ENCODE data around the gene MATN1.

Gene MATN1

GRCh38 chr1:30758121-30758688 is 34.8 kb upstream of the MATN1 start:
- no peak for DNase-seq

GRCh38 chr1:30757352-30758120 is 34.2 kb upstream of the MATN1 start, which contains the start of gene LAPTM5:
Gene LAPTM5 (minus strand): TSS chr1:30757774. CDS start chr1:30757745, 29 bp downstream.
- DNase-seq, result peak in 13 of 56 donors; percentile 16 to 43 (median 30)

GRCh38 chr1:30756545-30757351 is 33.4 kb upstream of the MATN1 start:
- peak in 24 of 56 donors; percentile 9 to 66 (median 30) for DNase-seq

GRCh38 chr1:30756206-30756544 is 32.8 kb upstream of the MATN1 start:
- no peak for DNase-seq

GRCh38 chr1:30755746-30756145 is 32.4 kb upstream of the MATN1 start:
- no peak for DNase-seq

- no peak for DNase-seq
Measured at GRCh38 chr1:30755334-30755733, 31.9 kb upstream of the MATN1 start.

GRCh38 chr1:30754684-30755171 is 31.3 kb upstream of the MATN1 start:
- DNase-seq, result no peak

GRCh38 chr1:30753660-30754123 is 30.3 kb upstream of the MATN1 start:
- DNase-seq, result no peak

GRCh38 chr1:30753118-30753517 is 29.7 kb upstream of the MATN1 start:
- no peak for DNase-seq

- no peak for DNase-seq
Measured at GRCh38 chr1:30752651-30752908, 29.2 kb upstream of the MATN1 start.

GRCh38 chr1:30751830-30752650 is 28.7 kb upstream of the MATN1 start:
- DNase-seq, result no peak

GRCh38 chr1:30750731-30751291 is 27.4 kb upstream of the MATN1 start:
- DNase-seq, result no peak

GRCh38 chr1:30749691-30750583 is 26.6 kb upstream of the MATN1 start:
- DNase-seq, result no peak

- DNase-seq, result peak in 16 of 56 donors; percentile 14 to 71 (median 48)
Measured at GRCh38 chr1:30748699-30749401, 25.5 kb upstream of the MATN1 start.

GRCh38 chr1:30748098-30748698 is 24.8 kb upstream of the MATN1 start:
- DNase-seq, result peak in 28 of 56 donors; percentile 19 to 77 (median 46)

GRCh38 chr1:30747033-30748008 is 23.9 kb upstream of the MATN1 start:
- DNase-seq, result peak in 4 of 56 donors; percentile 14 to 32 (median 30)

Measured in amygdala (tissue), 56 donors.